GM21367 (cell line): Measurements from ENCODE around the gene EGF.
A peak's percentile ranks its signal among the peaks of the same experiment; 100 is the strongest.
"Not testable (repeated sequence)": the region's sequence is repeated elsewhere in the genome, so short reads cannot be mapped to it uniquely, and the experiment has no call there.

Experiments used
- ATAC-seq: cut with Tn5 transposase; IDR thresholded peaks from one replicate; pipeline ENCODE4 v1.9.1; 2021; ENCODE audit not compliant: unreplicated experiment

The EGF gene

DNA sequence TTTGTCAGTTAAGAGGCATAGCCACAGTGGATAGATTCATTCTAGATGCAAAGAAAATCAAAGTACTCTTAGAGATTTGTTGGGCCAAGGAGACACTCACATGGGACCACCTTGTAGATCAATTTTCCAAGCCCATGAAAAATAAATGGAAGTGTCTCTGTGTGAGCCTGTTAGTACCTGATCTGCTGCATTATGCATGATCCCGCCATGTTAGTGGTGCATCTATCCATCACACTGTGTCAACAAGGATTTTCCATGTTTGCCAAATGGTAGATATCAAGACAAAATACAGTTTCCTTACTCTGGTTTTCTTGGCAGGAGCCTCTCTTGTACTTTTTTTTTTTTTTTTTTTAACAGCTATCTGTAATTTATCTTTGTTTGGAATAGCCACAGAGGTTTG is 112.4 kb downstream of the EGF start:
- no peak for ATAC-seq

DNA sequence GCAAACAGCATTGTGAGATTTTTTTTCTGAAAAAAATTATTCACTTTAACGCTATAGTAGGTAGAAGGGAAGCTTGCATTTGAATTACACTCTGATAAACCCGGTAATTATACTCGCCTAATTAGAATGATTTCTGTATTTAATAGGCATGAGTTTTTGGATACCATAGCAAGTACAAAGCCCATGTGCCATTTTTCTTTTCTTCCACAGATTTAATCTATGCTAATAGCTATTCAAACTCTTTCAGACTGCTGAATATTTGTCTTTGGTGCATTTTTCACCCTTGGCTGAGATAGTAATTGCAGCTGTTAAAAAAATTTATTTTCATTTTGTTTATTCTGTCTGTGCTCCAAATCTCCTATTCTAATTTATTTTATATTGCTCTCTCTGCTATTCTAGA is 113.0 kb downstream of the EGF start:
- ATAC-seq, result no peak

DNA sequence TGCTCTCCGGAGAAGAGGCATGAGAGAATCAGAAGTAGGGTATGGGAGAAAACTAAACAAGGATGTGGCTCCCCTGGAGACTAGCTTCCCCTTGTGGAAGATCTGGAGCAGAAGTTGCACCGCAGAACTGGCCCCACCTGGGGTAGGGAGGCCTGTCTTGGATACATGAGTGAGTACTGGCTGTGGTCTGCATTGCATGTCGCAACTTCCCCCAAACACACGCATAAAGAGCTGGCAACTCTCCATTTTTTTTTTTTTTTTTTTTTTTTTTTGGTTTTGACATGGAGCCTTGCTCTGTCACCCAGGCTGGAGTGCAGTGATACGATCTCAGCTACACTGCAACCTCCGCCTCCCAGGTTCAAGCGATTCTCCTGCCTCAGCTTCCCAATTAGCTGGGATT is 119.9 kb downstream of the EGF start:
- no peak for ATAC-seq

DNA sequence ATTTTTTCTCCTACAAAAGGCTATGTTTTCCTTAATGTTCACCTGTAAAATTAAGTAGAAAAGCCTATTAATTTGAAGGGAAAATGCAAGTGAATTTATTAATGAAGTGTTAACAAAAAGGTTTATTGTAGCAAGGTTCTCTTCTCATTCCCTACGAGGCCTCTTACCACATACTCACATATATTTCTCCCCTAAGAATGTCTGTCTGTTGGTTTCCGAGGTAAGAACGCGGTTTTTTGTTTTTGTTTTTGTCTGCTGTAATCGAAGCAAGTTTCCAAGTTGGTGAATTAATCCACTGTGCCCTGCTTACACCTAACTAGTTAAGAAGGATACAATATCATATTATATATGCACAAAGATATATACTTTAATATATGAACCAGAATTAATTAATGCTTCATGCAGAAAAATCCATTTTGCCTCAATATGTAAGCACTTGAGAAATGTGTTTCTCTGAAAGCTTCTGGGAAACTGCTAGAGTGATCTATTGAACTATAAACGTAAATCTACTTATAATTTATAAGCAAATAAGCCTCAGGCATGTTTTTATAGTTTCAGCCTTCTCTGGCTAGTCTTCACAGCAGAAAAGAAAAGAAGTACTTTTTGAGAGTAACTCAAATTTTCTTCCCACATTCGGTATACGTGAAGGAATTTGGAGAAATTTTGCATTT is 120.8 kb downstream of the EGF start:
- ATAC-seq, result no peak

DNA sequence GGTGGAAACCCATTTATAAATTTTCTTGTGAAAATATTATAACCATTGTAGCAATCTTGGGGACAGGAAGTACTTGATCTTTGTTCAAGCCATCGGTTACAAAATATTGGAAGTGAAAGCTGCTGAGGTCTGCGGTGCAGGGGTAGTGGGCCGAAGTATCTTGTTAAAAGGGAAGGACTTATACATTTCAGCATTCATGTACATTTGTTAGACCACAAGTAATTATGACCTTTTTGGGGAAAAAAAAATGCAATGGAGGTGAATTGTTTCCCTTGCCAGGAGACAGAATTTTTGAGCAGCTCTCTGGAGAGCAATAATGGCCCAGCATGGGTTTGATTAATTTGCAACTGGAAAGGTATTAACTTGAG is 121.3 kb downstream of the EGF start:
- peak; percentile 99 for ATAC-seq

DNA sequence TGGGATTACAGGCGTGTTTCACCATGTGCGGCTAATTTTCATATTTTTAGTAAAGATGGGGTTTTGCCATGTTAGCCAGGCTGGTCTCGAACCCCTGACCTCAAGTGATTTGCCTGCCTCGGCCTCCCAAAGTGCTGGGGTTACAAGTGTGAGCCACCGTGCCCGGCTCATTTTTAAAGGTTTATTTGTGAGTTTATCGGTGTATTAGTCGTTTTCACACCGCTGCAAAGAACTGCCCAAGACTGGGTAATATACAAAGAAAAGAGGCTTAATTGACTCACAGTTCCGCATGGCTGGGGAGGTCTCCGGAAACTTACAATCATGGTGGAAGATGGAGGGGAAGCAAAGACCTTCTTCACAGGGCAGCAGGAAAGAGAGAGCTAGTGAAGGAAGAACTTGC is 126.5 kb downstream of the EGF start:
- ATAC-seq, result not testable (repeated sequence)

DNA sequence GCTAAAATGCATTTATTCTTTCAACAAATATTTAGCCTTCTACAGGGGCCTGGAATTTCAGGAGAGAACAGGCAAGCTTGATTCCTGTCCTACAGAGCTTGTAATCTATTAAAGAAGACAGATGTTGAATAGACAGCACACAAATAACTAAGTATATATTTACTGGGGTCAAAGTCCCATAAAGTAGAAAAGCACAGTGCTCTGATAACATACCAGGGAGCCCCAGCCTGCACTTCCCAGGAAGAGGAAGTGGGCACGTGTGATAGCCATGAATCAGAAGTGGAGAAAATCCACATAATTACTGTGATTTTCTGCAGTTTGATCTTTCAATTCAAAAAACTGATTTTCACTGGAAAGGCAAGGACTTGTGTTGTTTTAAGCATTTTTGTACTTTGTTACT is 129.1 kb downstream of the EGF start:
- no peak for ATAC-seq

DNA sequence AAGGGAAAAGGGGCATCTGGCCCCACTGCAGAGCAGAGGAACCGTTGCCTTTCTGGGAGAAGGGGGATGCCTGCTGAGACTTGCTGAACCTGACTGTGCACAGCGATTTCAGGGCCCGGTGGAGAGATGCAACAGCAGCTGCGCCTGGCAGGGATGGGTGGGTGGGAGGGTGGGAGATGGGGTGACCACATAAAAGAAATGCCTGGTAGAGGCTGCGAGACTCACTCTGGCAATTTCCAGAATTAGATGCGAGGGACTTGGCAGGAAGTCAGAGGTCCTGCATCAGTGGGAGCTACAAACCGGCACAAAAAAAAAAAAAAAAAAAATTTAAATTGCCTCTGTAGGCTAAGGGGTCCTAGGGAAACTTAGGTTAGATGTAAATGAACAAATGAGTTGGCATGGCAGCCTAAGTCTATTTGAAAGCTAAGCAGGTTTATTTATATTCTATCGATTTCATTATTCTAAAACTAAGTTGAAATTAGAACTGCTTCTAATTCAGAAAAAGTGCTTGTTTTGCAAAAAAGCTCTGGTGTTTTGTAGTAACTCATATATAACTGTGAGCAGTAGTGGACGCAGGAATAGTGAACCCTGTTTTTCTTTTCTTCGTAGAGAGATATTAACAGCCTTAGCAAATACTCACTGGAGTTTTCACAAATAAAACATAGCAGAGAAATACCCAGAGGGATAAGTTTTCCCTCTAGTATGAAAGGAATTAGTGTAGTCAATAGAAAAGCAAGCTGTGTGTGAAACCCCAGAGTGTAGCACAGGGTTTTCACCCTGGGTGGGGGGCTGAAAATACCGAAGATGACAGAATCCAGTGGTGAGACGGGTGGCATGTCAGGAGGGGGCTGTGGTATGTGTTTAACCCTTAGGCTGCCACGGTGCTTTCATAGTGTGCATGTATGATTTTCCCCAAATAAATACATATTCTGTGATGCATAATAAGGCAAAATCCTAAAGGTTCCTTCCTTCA is 130.1 kb downstream of the EGF start:
- ATAC-seq, result no peak

DNA sequence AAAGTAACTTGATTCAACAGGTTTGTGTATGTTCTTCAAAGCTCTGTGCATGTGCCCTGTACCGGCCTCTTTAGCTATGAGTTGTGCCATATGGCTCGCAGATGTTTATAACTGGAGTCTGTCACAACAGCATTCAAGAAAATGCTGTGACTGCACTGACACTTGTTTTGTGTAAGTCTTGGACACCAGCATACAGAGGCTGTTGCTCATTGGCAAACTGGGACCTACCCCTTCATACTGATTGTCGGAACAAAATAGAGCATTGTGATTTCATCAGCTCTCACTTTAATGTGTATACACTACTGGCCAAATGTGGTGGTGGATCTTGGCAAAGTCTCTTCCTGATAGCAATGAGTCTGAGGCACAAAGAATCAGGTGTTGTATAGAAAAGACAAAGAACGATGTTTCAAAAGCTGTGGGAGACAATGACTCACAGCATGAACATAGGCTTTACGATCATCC is 133.9 kb downstream of the EGF start:
- ATAC-seq, result no peak

DNA sequence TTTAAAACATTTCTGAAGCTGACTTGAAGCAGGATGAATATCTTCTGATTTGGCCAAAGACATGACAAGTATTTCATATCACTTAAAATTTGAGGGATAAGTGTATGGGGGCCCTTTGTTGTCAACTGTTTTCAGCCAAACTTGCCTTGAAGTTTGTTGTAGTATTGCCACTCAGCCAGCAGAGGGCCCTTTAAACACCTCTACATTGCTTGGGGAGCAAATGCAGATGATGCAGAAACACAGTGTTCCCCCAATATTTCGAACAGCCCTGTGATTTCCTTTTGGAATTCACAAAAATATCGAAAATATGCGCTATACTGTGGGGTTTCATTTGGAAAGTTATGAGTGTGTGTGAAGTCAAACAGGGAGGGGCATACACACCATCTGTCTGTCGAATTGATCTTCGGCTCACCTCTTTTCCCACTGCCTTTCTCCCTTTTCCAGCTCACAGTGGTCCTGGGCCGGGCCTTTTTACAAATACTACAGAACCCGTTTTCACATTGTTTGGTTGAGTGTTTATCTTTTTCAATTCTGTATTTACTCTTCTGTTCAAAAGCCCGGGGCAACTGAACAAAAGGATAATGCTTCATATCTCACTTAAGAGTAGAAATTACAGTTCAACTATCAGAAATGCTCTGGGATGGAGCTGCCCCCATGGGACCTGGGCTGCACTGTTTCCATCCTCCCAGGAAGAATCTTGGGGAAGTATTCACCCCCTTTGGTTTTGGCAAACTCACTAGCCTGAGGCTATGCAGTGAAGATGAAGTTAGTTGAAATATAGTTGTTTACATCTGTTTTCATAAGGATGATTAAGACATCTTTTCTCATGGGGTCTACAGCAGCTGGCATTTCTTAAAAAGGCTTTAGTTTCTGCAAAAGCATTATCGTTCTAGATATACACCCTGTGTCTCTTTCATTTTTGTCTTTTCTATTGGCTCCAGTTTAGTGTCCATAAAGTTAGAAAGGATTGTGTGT is 137.6 kb downstream of the EGF start:
- ATAC-seq, result no peak

DNA sequence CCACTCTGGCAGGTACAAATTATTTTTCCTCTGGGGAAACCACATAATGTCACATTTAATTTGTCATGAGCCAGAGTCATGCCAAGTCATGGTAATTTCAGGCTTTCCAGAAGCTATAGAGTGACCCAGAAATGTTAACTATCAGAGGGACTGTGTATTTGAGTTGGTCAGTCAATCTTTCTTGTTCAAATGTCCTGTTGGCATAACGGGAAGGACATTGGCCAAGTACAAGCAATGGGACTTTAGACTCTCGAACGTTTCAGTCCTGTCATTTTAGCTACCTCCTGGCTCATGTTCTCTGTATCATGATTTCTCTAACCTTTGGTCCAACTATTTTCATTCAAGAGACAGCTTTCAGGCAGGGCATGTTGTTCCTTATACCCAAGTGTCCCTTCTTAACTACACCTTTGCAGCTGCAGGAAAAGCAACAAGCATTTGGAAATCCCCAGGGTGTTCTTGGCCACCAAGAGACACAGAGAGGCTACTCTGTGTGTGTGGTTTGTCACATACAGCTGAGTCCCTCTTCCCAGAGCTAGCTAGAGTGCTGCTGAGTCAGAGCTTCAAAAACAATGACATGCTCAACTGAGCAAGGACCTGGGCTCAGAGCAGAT is 142.6 kb downstream of the EGF start:
- ATAC-seq, result peak; percentile 82

DNA sequence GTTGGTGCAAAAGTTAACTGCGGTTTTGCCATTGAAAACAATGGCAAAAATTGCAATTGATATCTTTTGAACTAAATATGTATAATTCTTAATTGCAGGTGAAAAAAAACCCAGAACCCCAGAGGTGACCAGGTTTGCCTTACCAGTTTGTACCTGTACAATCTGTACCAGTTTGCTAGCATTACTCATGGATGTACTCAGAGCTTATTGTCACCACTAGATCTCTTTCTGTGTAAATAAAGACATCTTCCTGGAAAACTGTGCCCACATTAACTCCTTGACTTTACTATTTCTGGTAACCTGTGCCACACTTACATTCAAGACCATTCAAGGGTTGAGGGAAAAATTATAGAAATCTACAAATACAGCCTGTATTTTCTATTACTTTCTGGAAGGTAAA is 146.0 kb downstream of the EGF start:
- ATAC-seq, result no peak

DNA sequence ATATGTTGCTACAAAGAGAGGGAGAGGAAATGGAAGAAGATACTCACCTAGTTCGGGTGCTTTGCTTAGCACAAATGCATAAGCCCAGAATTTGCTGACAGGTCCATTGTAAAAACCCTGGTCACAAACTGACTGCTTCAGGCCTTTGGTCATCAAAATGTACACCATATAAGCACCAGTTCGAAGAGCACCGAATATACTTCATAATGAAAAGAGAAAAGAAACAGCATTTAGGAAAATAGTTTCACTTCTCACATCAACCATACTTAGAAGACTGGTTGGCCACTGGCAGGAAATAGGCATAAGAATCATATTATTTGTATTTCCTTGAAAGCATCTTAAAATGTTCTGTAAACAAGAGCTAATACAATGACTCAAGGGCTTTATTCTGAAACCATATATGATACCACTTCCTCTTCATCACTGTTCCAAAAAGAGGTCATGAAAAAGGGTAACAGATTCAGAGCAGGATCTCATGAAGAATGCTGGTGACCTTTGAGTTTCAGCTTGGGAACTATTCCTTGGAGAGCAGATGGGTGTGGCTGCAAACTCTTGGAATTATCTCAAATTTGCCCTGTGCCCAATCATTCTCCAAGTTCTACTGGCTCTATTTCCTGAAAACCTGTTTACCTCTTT is 147.0 kb downstream of the EGF start:
- peak; percentile 64 for ATAC-seq

DNA sequence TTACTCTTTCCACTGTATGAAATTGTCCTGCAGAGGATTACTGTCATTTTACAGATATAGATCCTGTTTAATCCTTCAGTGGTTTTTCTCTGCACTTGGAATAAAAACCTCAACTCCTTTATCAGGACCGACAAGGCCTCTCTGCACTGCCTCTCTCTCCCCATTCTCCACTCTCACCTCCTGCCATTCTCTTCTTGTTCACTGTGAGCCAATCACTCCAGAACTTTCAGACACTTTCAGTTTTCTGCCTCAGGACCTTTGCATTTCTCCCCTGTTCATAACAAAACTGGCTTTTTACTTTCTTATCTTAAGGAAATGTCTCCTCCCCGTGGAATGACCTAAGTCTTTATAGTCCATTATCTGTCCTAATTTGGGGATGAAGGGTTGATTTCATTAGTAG is 148.4 kb downstream of the EGF start:
- no peak for ATAC-seq
